RWPE1 (cell line): ENCODE measurements around the gene NFE2L1.
A peak's percentile ranks its signal among the peaks of the same experiment; 100 is the strongest.

Experiments used
- CTCF ChIA-PET: fragments of 350-600 bp; sonication (Branson Sonifier 250); formaldehyde crosslinking; extraction: SDS; loops from one replicate; lab custom pipeline; 2021; lab: Yijun Ruan, JAX
- POLR2A ChIA-PET: fragments of 400-600 bp; formaldehyde crosslinking; extraction: SDS; loops from one replicate; lab custom pipeline; 2020; ENCODE audit warnings: antibody characterized with exemption; ENCODE audit not compliant: low non-redundant PET; lab: Yijun Ruan, JAX
- DNase-seq: peaks from one replicate; pipeline ENCODE4 v3.0.0; 2012; ENCODE audit warnings: low spot score
- H3K27ac ChIP-seq: fragments of 450-650 bp; 2 replicates; pipeline ENCODE4 v1.5.1; 2017
- CTCF ChIP-seq: fragments of 450-650 bp; conservative IDR thresholded peaks from 2 replicates; pipeline ENCODE4 v1.5.1; 2017; ENCODE audit warnings: low read depth, mild to moderate bottlenecking

NFE2L1 gene

GRCh38 chr17:48104440-48104839, 56.3 kb downstream of the NFE2L1 start:
- no peak overlapping the region; the same call in 1 of the 2 replicates for H3K27ac ChIP-seq
- CTCF ChIA-PET = interaction anchor here (0.6 to 1.0 kb wide), 2 partner anchors 20 to 24 kb away, joined by 3 read pairs; no protein-coding TSS in a partner anchor
- POLR2A ChIA-PET = no interaction called here
- no peak for TF ChIP-seq CTCF
- DNase-seq = no peak

- no peak for DNase-seq
- peak overlapping the region; percentile 95 for H3K27ac ChIP-seq
- ChIA-PET POLR2A (interaction anchor here (0.7 kb wide), 1 partner anchor 9 kb away, joined by 4 read pairs; no protein-coding TSS in a partner anchor), CTCF (interaction anchor here (0.7 to 1.4 kb wide), 3 partner anchors 17 to 1034 kb away, joined by 3 read pairs; no protein-coding TSS in a partner anchor)
- TF ChIP-seq CTCF = no peak
Measured at GRCh38 chr17:48106802-48107136, 58.6 kb downstream of the NFE2L1 start.

- peak within 1 kb of the TSS; percentile 95 for H3K27ac ChIP-seq
- CTCF ChIA-PET = interaction anchor here (0.6 to 1.4 kb wide), 5 partner anchors 17 to 1035 kb away, joined by 3 read pairs; no protein-coding TSS in a partner anchor
- DNase-seq = peak; percentile 89
- no peak for TF ChIP-seq CTCF
- POLR2A ChIA-PET = interaction anchor here (0.7 to 1.1 kb wide), 2 partner anchors 9 to 20 kb away, joined by 3 read pairs; no protein-coding TSS in a partner anchor
Measured at GRCh38 chr17:48107137-48108055, 59.2 kb downstream of the NFE2L1 start, which contains the start of gene SNX11. Gene SNX11, plus strand, starts transcription at chr17:48107766. Its CDS starts 4,278 bp downstream, at chr17:48112044.

GRCh38 chr17:48110761-48111160, 62.6 kb downstream of the NFE2L1 start:
- peak overlapping the region; percentile 21; the same call in 1 of the 2 replicates for H3K27ac ChIP-seq
- ChIA-PET CTCF (no interaction called here), POLR2A (no interaction called here)
- DNase-seq = no peak
- no peak for TF ChIP-seq CTCF
